ENCODE measurements around the gene TOLLIP.

DNA sequence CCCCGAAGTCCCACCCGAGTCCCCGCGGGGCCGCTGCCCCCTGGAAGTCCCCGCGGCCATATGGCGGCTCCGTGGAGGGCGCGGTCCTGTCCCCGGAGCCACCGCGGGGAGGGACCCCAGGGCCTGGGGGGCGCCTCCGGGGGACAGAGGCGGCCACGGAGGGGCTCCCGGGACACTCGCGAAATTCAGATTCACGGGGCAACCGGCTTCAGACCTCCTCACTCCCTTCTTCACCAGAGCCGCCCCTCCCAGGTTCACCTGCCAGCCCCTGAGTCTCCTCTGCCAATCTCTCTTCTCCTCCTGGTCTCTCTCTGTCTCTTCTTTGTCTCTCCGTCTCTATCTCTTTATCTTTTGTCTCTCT lies 28.2 kb upstream of the TOLLIP start:
- TF ChIP-seq POLR2A (IDR thresholded peaks at IDR 0.05; ENCODE audit: low read depth, low read length) (no peak), POLR2AphosphoS5 (IDR thresholded peaks at IDR 0.05; ENCODE audit: low read depth, low read length) (no peak), TAF1 (IDR thresholded peaks at IDR 0.05; ENCODE audit: borderline replicate concordance, low read depth, low read length) (no peak)
